ENCODE data around the gene TFE3.

DNA sequence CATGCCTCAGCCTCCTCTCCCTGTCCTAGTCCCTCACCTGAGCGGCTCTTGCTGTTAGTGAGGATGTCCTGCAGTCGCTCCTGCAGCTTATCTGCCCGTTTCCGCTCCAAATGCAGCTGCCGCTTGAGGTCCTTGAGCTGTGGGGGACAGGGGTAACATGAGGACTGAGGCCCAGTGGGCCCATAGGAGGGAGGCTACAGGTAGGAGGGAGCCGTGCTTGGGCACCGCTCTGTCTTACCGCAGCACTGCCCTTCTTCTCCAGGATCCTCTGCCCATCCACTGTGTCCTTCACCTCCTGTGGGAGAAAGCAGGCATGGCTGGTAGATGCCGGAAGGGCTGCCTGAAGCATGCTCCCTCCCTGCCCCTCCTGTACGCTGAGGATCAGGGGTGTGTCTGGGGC lies 62.0 kb downstream of the TFE3 start:
- no peak for TF ChIP-seq CTCF (conservative IDR thresholded peaks at IDR 0.05; ENCODE audit: low read length)
- no peak for TF ChIP-seq EZH2phosphoT487 (IDR thresholded peaks at IDR 0.05; ENCODE audit: borderline replicate concordance)

All from Loucy (cell line).